Measurements from ENCODE around the gene DSG1. TPM values are rescaled to one million over a fixed set of nuclear protein-coding genes. Genes with fewer than 3 reads are reported as not detected.

DSG1 gene
- total and polyA plus RNA-seq, 8 donors, result 0.03 to 1.8 TPM; not detected in 6

DNA sequence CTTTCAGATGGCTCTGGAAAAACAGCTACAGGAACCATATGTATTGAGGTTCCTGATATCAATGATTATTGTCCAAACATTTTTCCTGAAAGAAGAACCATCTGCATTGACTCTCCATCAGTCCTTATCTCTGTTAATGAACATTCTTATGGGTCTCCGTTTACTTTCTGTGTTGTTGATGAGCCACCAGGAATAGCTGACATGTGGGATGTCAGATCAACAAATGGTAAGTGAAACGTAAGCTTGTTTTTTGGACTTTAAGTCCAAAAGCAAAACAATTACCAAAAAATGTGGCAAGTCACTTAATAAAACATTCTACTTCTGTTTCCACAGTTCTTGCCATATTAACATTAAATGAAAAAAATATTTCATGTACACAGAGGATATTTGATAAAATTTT, 85.4 kb downstream of the DSG1 start:
- Histone ChIP-seq H3K27ac (no peak overlapping the region), H3K9me3 (no peaks in the 10 kb centered on the region), H3K27me3 (no peaks in the 10 kb centered on the region), H3K4me1 (no peaks in the 10 kb centered on the region), H3K4me3 (no peak overlapping the region), H3K36me3 (no peaks in the 10 kb centered on the region)
- TF ChIP-seq EP300 (IDR thresholded peaks at IDR 0.05) (no peak), POLR2AphosphoS5 (IDR thresholded peaks at IDR 0.05) (no peak), POLR2A (IDR thresholded peaks at IDR 0.05) (no peak)
- TF ChIP-seq, protein P1, sequence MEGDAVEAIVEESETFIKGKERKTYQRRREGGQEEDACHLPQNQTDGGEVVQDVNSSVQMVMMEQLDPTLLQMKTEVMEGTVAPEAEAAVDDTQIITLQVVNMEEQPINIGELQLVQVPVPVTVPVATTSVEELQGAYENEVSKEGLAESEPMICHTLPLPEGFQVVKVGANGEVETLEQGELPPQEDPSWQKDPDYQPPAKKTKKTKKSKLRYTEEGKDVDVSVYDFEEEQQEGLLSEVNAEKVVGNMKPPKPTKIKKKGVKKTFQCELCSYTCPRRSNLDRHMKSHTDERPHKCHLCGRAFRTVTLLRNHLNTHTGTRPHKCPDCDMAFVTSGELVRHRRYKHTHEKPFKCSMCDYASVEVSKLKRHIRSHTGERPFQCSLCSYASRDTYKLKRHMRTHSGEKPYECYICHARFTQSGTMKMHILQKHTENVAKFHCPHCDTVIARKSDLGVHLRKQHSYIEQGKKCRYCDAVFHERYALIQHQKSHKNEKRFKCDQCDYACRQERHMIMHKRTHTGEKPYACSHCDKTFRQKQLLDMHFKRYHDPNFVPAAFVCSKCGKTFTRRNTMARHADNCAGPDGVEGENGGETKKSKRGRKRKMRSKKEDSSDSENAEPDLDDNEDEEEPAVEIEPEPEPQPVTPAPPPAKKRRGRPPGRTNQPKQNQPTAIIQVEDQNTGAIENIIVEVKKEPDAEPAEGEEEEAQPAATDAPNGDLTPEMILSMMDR (IDR thresholded peaks at IDR 0.05), result no peak
- no peak for DNase-seq
- 50 to 63% (median 57%) methylated on average over 2 of the region's 2 CpGs for WGBS, 5 donors
- intact Hi-C loops (cut with DNase I; ENCODE audit: low total_unique reads), result no loop called here

Small RNA genes lying within 50 kb of the gene (small RNA-seq; reads per million reads assigned to genes)
- gene RF00019 (0 reads per million in 4 donors), gene RNU6-167P (0 reads per million in 4 donors)

Other genes with a start within 250 kb of the DSG1 start
- gene DSC2, start 215.7 kb upstream of the DSG1 start, total RNA-seq, result 10 to 100 TPM in 3 of 5 donors, 1 to 10 TPM in 1, under 1 TPM in 1; 0.58 to 47.0 (median 10.4) TPM
- gene DSC2, start 215.7 kb upstream of the DSG1 start, polyA plus RNA-seq, result 10 to 100 TPM in 1 of 3 donors, 1 to 10 TPM in 2; 3.2 to 17.0 (median 7.9) TPM
- gene DSC1, start 155.3 kb upstream of the DSG1 start, total RNA-seq, result not detected
- gene DSC1, start 155.3 kb upstream of the DSG1 start, polyA plus RNA-seq, result under 1 TPM in 1 of 3 donors, not detected in 2; 0.03 TPM
- gene DSG4, start 58.6 kb downstream of the DSG1 start, total RNA-seq, result under 1 TPM in 1 of 5 donors, not detected in 4; 0.55 TPM
- under 1 TPM in 1 of 3 donors, not detected in 2; 0.76 TPM for gene DSG4, start 58.6 kb downstream of the DSG1 start, polyA plus RNA-seq
- gene DSG3, start 129.6 kb downstream of the DSG1 start, total RNA-seq, result 1 to 10 TPM in 1 of 5 donors, under 1 TPM in 1, not detected in 3; 0.73 to 1.2 TPM
- 10 to 100 TPM in 1 of 3 donors, under 1 TPM in 1, not detected in 1; 0.31 to 47.6 TPM for gene DSG3, start 129.6 kb downstream of the DSG1 start, polyA plus RNA-seq
- 100 to 1,000 TPM in 1 of 5 donors, 10 to 100 TPM in 4; 12.5 to 130 (median 42.0) TPM for gene DSG2, start 180.0 kb downstream of the DSG1 start, total RNA-seq
- gene DSG2, start 180.0 kb downstream of the DSG1 start, polyA plus RNA-seq, result 10 to 100 TPM in 1 of 3 donors, 1 to 10 TPM in 2; 6.1 to 16.1 (median 9.3) TPM